Activated CD8-positive, alpha-beta memory T cell treated with anti-CD3 and anti-CD28 coated beads for 1 hour (primary cell): ENCODE measurements around the gene INSR.
"Not testable (repeated sequence)": the region's sequence is repeated elsewhere in the genome, so short reads cannot be mapped to it uniquely, and the experiment has no call there.

Experiments used
- DNase-seq, 2 donors: peaks; one replicate each; pipeline ENCODE4 v3.0.0-alpha.2; 2020; ENCODE audit warnings: low read depth in 1 of 2; ENCODE audit errors: extremely low read depth in 1 of 2

INSR gene

GRCh38 chr19:7258840-7259395 is 35.3 kb downstream of the INSR start:
- no peak for DNase-seq

- DNase-seq: no peak
Observed at GRCh38 chr19:7258041-7258839, 36.0 kb downstream of the INSR start.

- DNase-seq: no peak
Observed at GRCh38 chr19:7257148-7258040, 36.8 kb downstream of the INSR start.

GRCh38 chr19:7255631-7256030 is 38.6 kb downstream of the INSR start:
- DNase-seq: no peak

GRCh38 chr19:7255119-7255518 is 39.1 kb downstream of the INSR start:
- no peak for DNase-seq

- DNase-seq: no peak
Observed at GRCh38 chr19:7254590-7254989, 39.6 kb downstream of the INSR start.

GRCh38 chr19:7252364-7252763 is 41.9 kb downstream of the INSR start:
- DNase-seq: no peak

GRCh38 chr19:7251494-7251893 is 42.7 kb downstream of the INSR start:
- no peak for DNase-seq

GRCh38 chr19:7250951-7251350 is 43.3 kb downstream of the INSR start:
- DNase-seq: no peak

GRCh38 chr19:7250057-7250596 is 44.1 kb downstream of the INSR start:
- no peak for DNase-seq

GRCh38 chr19:7247155-7247554 is 47.1 kb downstream of the INSR start:
- DNase-seq: no peak

GRCh38 chr19:7246601-7247000 is 47.6 kb downstream of the INSR start:
- DNase-seq: no peak

- DNase-seq: no peak
Observed at GRCh38 chr19:7242601-7243258, 51.5 kb downstream of the INSR start.

GRCh38 chr19:7238051-7238450 is 56.2 kb downstream of the INSR start:
- DNase-seq: no peak

GRCh38 chr19:7236153-7236552 is 58.1 kb downstream of the INSR start:
- no peak for DNase-seq

- DNase-seq: no peak
Observed at GRCh38 chr19:7230826-7231225, 63.4 kb downstream of the INSR start.

GRCh38 chr19:7229735-7230134 is 64.5 kb downstream of the INSR start:
- DNase-seq: no peak

GRCh38 chr19:7228935-7229541 is 65.2 kb downstream of the INSR start:
- no peak for DNase-seq

- no peak for DNase-seq
Observed at GRCh38 chr19:7227735-7228134, 66.5 kb downstream of the INSR start.

GRCh38 chr19:7227149-7227548 is 67.1 kb downstream of the INSR start:
- DNase-seq: not testable (repeated sequence)
